Neural cell (in vitro differentiated cells): ENCODE data around the gene PABPC3. TPM values are rescaled to one million over a fixed set of nuclear protein-coding genes. Genes with fewer than 3 reads are reported as not detected.

Source experiments
- H2AFZ ChIP-seq: fragments of 200-600, 300-800 bp; sonication (generic), shearing (Covaris generic); 2 replicates; pipeline ENCODE4 v1.6.0; 2014; ENCODE audit warnings: low read depth, mild to moderate bottlenecking, antibody characterized with exemption, low read length, moderate library complexity
- H3F3A ChIP-seq: fragments of 200-600 bp; shearing (Covaris generic); 2 replicates; pipeline ENCODE4 v1.6.1; 2016; ENCODE audit warnings: mild to moderate bottlenecking, moderate library complexity, mixed read lengths, antibody characterized with exemption, low read length; ENCODE audit not compliant: insufficient read depth, poor library complexity, severe bottlenecking
- H3K27ac ChIP-seq: fragments of 200-600, 300-800 bp; sonication (generic), shearing (Covaris generic); 2 replicates; pipeline ENCODE4 v1.5.1; 2014; ENCODE audit warnings: mild to moderate bottlenecking, low read length, moderate library complexity
- H3K27me3 ChIP-seq: fragments of 300-800, 200-600 bp; sonication (generic), shearing (Covaris generic); 2 replicates; pipeline ENCODE4 v1.6.0; 2014; ENCODE audit warnings: mild to moderate bottlenecking, low read depth, low read length, moderate library complexity; ENCODE audit not compliant: insufficient read depth
- H3K36me3 ChIP-seq: fragments of 300-800, 200-600 bp; sonication (generic), shearing (Covaris generic); 2 replicates; pipeline ENCODE4 v1.5.1; 2014; ENCODE audit warnings: mild to moderate bottlenecking, antibody characterized with exemption, low read length, moderate library complexity; ENCODE audit not compliant: insufficient read depth
- H3K4me2 ChIP-seq: fragments of 300-800, 200-600 bp; sonication (generic), shearing (Covaris generic); 2 replicates; pipeline ENCODE4 v1.6.0; 2014; ENCODE audit warnings: mild to moderate bottlenecking, low read length
- H3K4me3 ChIP-seq: fragments of 300-800, 200-600 bp; sonication (generic), shearing (Covaris generic); 2 replicates; pipeline ENCODE4 v1.5.1; 2014; ENCODE audit warnings: mild to moderate bottlenecking, low read length, moderate library complexity
- H3K79me2 ChIP-seq: fragments of 200-600 bp; shearing (Covaris generic); replicated peaks from 2 replicates; pipeline ENCODE4 v1.6.0; 2014; ENCODE audit warnings: mild to moderate bottlenecking, low read length, moderate library complexity; ENCODE audit not compliant: insufficient read depth
- H3K9ac ChIP-seq: fragments of 300-800, 200-600 bp; sonication (generic), shearing (Covaris generic); 2 replicates; pipeline ENCODE4 v1.6.1; 2016; ENCODE audit warnings: mild to moderate bottlenecking, low read length, mixed read lengths
- H3K9me2 ChIP-seq: fragments of 200-600 bp; shearing (Covaris generic); 2 replicates; pipeline ENCODE4 v1.6.1; 2016; ENCODE audit warnings: mild to moderate bottlenecking, low read length, mixed read lengths; ENCODE audit not compliant: insufficient read depth
- H3K9me3 ChIP-seq: fragments of 200-600, 300-800 bp; sonication (generic), shearing (Covaris generic); 2 replicates; pipeline ENCODE4 v1.6.1; 2016; ENCODE audit warnings: mild to moderate bottlenecking, mixed run types, low read length, moderate library complexity, mixed read lengths
- H4K20me1 ChIP-seq: fragments of 200-600 bp; shearing (Covaris generic); 2 replicates; pipeline ENCODE4 v1.6.1; 2016; ENCODE audit warnings: mild to moderate bottlenecking, mixed run types; ENCODE audit not compliant: insufficient read depth
- CTCF ChIP-seq: fragments of 450-650 bp; IDR thresholded peaks from 2 replicates; pipeline ENCODE4 v1.5.1; 2014; ENCODE audit warnings: antibody characterized with exemption, mild to moderate bottlenecking, moderate library complexity; ENCODE audit not compliant: poor library complexity, severe bottlenecking
- EP300 ChIP-seq: fragments of 450-650 bp; conservative IDR thresholded peaks from 2 replicates; pipeline ENCODE4 v1.6.1; 2014; ENCODE audit warnings: antibody characterized with exemption, mild to moderate bottlenecking, moderate library complexity; ENCODE audit not compliant: poor library complexity, severe bottlenecking
- EZH2 ChIP-seq: fragments of 200-600, 300-800 bp; shearing (Covaris generic), sonication (generic); IDR thresholded peaks from 2 replicates; pipeline ENCODE4 v1.6.1; 2014; ENCODE audit warnings: antibody characterized with exemption, low read length, borderline replicate concordance, mild to moderate bottlenecking; ENCODE audit not compliant: insufficient read depth, poor library complexity, severe bottlenecking
- MXI1 ChIP-seq: fragments of 450-650 bp; conservative IDR thresholded peaks from 2 replicates; pipeline ENCODE4 v1.6.1; 2014; ENCODE audit warnings: antibody characterized with exemption, mild to moderate bottlenecking; ENCODE audit not compliant: poor library complexity, severe bottlenecking
- POLR2AphosphoS5 ChIP-seq: IDR thresholded peaks from 2 replicates; pipeline ENCODE4 v1.6.1; 2012
- RAD21 ChIP-seq: fragments of 450-650 bp; conservative IDR thresholded peaks from 2 replicates; pipeline ENCODE4 v1.6.1; 2014; ENCODE audit warnings: antibody characterized with exemption, mild to moderate bottlenecking, moderate library complexity
- SMC3 ChIP-seq: fragments of 450-650 bp; conservative IDR thresholded peaks from 2 replicates; pipeline ENCODE4 v1.6.1; 2014; ENCODE audit warnings: antibody characterized with exemption, mild to moderate bottlenecking, moderate library complexity; ENCODE audit not compliant: poor library complexity
- TAF1 ChIP-seq: IDR thresholded peaks from 2 replicates; pipeline ENCODE4 v1.6.1; 2012; ENCODE audit warnings: low read depth
- polyA plus RNA-seq: library from polyadenylated mRNA; depleted of rRNA; stranded (reverse); fragments of >200 nt; gene quantifications from 2 replicates; pipeline ENCODE4 v1.2.3, GENCODE V29; 2014
- TF ChIP-seq, protein P1 (sequence below): IDR thresholded peaks from 2 replicates; pipeline ENCODE4 v1.6.1; 2012; ENCODE audit warnings: borderline replicate concordance

Gene PABPC3
- polyA plus RNA-seq, 1 donor from 2014 or later, result not detected

DNA sequence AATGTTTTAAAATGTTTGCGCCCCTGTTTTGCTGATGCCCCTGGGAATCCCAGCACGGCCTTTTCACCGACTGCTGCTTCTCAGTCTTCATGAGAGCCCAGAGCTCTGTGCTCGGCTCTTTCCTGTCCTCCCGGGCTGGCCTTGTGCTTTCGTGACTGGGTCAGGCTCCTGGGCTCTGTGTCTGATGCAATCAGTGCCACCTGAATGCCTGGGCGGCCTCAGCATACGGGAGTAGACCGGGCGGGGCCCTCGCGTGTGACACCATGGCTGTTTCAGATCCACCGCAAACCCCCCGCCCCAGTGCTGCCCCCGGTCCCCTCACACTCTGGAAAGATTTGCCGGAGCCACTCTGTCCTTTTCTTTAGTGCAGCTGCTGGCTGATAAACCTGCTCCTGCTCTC is 21.4 kb downstream of the PABPC3 start:
- Histone ChIP-seq H3K36me3 (no peaks in the 10 kb centered on the region), H3F3A (no peaks in the 10 kb centered on the region), H4K20me1 (no peaks in the 10 kb centered on the region), H3K9me3 (no peaks in the 10 kb centered on the region), H3K27ac (no peak overlapping the region), H3K9me2 (no peaks in the 10 kb centered on the region), H3K4me2 (no peak overlapping the region), H3K4me3 (no peak overlapping the region), H3K79me2 (no peaks in the 10 kb centered on the region), H3K27me3 (no peaks in the 10 kb centered on the region), H3K9ac (no peak overlapping the region), H2AFZ (no peak overlapping the region)
- no peak for TF ChIP-seq POLR2AphosphoS5
- TF ChIP-seq CTCF, result no peak
- TF ChIP-seq, protein P1, sequence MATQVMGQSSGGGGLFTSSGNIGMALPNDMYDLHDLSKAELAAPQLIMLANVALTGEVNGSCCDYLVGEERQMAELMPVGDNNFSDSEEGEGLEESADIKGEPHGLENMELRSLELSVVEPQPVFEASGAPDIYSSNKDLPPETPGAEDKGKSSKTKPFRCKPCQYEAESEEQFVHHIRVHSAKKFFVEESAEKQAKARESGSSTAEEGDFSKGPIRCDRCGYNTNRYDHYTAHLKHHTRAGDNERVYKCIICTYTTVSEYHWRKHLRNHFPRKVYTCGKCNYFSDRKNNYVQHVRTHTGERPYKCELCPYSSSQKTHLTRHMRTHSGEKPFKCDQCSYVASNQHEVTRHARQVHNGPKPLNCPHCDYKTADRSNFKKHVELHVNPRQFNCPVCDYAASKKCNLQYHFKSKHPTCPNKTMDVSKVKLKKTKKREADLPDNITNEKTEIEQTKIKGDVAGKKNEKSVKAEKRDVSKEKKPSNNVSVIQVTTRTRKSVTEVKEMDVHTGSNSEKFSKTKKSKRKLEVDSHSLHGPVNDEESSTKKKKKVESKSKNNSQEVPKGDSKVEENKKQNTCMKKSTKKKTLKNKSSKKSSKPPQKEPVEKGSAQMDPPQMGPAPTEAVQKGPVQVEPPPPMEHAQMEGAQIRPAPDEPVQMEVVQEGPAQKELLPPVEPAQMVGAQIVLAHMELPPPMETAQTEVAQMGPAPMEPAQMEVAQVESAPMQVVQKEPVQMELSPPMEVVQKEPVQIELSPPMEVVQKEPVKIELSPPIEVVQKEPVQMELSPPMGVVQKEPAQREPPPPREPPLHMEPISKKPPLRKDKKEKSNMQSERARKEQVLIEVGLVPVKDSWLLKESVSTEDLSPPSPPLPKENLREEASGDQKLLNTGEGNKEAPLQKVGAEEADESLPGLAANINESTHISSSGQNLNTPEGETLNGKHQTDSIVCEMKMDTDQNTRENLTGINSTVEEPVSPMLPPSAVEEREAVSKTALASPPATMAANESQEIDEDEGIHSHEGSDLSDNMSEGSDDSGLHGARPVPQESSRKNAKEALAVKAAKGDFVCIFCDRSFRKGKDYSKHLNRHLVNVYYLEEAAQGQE, result no peak
- TF ChIP-seq RAD21, result no peak
- no peak for TF ChIP-seq TAF1
- no peak for TF ChIP-seq EZH2
- TF ChIP-seq EP300, result no peak
- no peak for TF ChIP-seq SMC3

DNA sequence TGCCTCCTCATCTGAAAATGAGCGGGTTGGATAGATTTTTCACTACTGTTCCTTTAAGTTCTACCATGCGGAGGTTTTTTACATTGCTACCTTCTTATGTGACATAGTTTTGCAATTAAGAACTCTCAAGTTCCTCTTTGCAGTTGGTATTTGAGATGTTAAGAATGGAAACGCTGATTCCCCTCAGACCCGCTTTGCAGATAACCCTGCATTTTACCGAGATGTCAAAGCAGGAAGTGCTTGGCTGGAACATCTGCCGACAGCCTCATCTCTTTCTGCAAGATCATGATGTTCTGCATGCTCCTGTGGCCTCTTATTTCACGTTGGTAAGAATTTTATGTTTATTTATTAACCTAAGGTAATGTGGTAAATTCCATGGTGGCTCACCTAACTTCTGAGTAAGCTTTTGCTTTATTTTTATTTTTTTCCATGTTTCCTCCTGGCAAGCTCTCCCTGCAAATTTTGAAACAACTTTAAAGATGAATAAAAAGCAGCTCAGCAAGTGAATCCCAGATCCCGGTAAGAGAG is 22.5 kb downstream of the PABPC3 start:
- Histone ChIP-seq H3K27ac (no peak overlapping the region), H3K27me3 (no peaks in the 10 kb centered on the region), H3F3A (no peaks in the 10 kb centered on the region), H4K20me1 (no peaks in the 10 kb centered on the region), H3K4me2 (no peak overlapping the region), H3K36me3 (no peaks in the 10 kb centered on the region), H3K79me2 (no peaks in the 10 kb centered on the region), H2AFZ (no peak overlapping the region), H3K9me3 (no peaks in the 10 kb centered on the region), H3K9me2 (no peaks in the 10 kb centered on the region), H3K9ac (no peak overlapping the region), H3K4me3 (no peak overlapping the region)
- TF ChIP-seq RAD21 (no peak), EZH2 (no peak), CTCF (no peak), POLR2AphosphoS5 (no peak), TAF1 (no peak), MXI1 (no peak), EP300 (no peak), SMC3 (no peak)
- TF ChIP-seq, protein P1, result no peak
